Gastroesophageal sphincter (tissue), 4 donors: ENCODE data around the gene SEMA3A. TPM values are rescaled to one million over a fixed set of nuclear protein-coding genes. Genes with fewer than 3 reads are reported as not detected.

Experiments
- ATAC-seq: fragments of 150-250 bp; one replicate; pipeline ENCODE4 v1.9.1; 2016; ENCODE audit warnings: mild to moderate bottlenecking, moderate library complexity
- H3K27ac ChIP-seq, 4 donors: fragments of 200-600 bp; sonication (generic) in 3 of 4; 1 replicate in 3 of 4; 2 replicates in 1 of 4; pipeline ENCODE4 v1.5.1; 2016 to 2019
- H3K27me3 ChIP-seq: fragments of 200-600 bp; sonication (generic); one replicate; pipeline ENCODE4 v1.5.1; 2019
- H3K36me3 ChIP-seq, 2 donors: fragments of 200-600 bp; sonication (generic); one replicate each; pipeline ENCODE4 v1.5.1; 2019; ENCODE audit warnings: control low read depth in 1 of 2
- H3K4me1 ChIP-seq, 3 donors: fragments of 200-600 bp; sonication (generic); 1 replicate in 2 of 3; 2 replicates in 1 of 3; pipeline ENCODE4 v1.5.1; 2016 to 2019; ENCODE audit warnings: control low read depth in 2 of 3
- H3K4me3 ChIP-seq, 2 donors: fragments of 200-600 bp; sonication (generic); one replicate each; pipeline ENCODE4 v1.5.1; 2019; ENCODE audit warnings: mild to moderate bottlenecking in 1 of 2, moderate library complexity in 1 of 2
- H3K9me3 ChIP-seq, 3 donors: fragments of 200-600 bp; sonication (generic); one replicate each; pipeline ENCODE4 v1.5.1; 2017 to 2019; ENCODE audit warnings: control low read depth in 2 of 3
- EP300 ChIP-seq: sonication (generic); formaldehyde crosslinking; IDR thresholded peaks from one replicate; pipeline ENCODE4 v1.6.1; 2017; ENCODE audit warnings: antibody characterized with exemption, mild to moderate bottlenecking
- POLR2A ChIP-seq, 2 donors: fragments of 450-650 bp; IDR thresholded peaks; one replicate each; pipeline ENCODE4 v1.6.1; 2017; ENCODE audit warnings: antibody characterized with exemption in 2 of 2, mild to moderate bottlenecking in 2 of 2, moderate library complexity in 1 of 2
- POLR2AphosphoS5 ChIP-seq: sonication (generic); formaldehyde crosslinking; IDR thresholded peaks from one replicate; pipeline ENCODE4 v1.6.1; 2017; ENCODE audit warnings: antibody characterized with exemption
- WGBS, 2 donors: methylation state at CpG; one replicate each; pipeline ENCODE4 v1.1.5; 2018; ENCODE audit warnings: low coverage in 1 of 2; 5-methylcytosine and 5-hydroxymethylcytosine counted together
- total RNA-seq, 4 donors: library from RNA; depleted of rRNA; stranded (reverse); fragments of >200 nt; gene quantifications; one replicate each; pipeline ENCODE4 v1.1.0, GENCODE V29; 2016
- TF ChIP-seq, protein P1 (sequence below), 4 experiments: fragments of 200-600 bp in 2 of 4; fragments of 450-650 bp in 2 of 4; sonication (generic) in 1 of 4; IDR thresholded peaks; one replicate each; pipeline ENCODE4 v1.5.1; 2017 to 2019; ENCODE audit warnings: antibody characterized with exemption in 4 of 4, mild to moderate bottlenecking in 2 of 4, moderate library complexity in 2 of 4

Gene SEMA3A
- total RNA-seq, 4 donors from 2014 or later: 24.6 to 61.6 (median 33.0) TPM

DNA sequence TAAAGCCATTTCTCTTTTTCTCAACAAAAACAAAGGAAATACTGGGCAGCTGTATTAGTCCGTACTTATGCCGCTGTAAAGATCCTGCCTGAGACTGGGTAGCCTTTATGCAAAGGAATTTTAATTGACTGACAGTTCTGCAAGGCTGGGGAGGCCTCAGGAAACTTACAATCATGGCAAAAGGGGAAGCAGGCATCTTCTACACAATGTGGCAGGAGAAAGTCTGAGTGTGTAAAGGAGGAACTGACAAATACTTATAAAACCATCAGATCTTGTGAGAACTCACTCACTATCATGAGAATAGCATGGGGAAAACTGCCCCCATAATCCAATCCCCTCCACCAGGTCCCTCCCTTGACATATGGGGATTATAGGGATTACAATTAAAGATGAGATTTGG is 264.3 kb downstream of the SEMA3A start:
- TF ChIP-seq POLR2A (IDR thresholded peaks at IDR 0.05) (no peak), POLR2AphosphoS5 (no peak), EP300 (no peak)
- TF ChIP-seq, protein P1, sequence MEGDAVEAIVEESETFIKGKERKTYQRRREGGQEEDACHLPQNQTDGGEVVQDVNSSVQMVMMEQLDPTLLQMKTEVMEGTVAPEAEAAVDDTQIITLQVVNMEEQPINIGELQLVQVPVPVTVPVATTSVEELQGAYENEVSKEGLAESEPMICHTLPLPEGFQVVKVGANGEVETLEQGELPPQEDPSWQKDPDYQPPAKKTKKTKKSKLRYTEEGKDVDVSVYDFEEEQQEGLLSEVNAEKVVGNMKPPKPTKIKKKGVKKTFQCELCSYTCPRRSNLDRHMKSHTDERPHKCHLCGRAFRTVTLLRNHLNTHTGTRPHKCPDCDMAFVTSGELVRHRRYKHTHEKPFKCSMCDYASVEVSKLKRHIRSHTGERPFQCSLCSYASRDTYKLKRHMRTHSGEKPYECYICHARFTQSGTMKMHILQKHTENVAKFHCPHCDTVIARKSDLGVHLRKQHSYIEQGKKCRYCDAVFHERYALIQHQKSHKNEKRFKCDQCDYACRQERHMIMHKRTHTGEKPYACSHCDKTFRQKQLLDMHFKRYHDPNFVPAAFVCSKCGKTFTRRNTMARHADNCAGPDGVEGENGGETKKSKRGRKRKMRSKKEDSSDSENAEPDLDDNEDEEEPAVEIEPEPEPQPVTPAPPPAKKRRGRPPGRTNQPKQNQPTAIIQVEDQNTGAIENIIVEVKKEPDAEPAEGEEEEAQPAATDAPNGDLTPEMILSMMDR (IDR thresholded peaks at IDR 0.05): no peak
- Histone ChIP-seq H3K4me3 (no peak overlapping the region), H3K27me3 (no peaks in the 10 kb centered on the region), H3K36me3 (no peaks in the 10 kb centered on the region), H3K9me3 (no peaks in the 10 kb centered on the region), H3K4me1 (no peaks in the 10 kb centered on the region), H3K27ac (no peak overlapping the region)
- 79% methylated on average over 2 of the region's 2 CpGs; no CpG with 5 or more reads in 1 of the 2 donors for WGBS, 2 donors
- no peak for ATAC-seq

DNA sequence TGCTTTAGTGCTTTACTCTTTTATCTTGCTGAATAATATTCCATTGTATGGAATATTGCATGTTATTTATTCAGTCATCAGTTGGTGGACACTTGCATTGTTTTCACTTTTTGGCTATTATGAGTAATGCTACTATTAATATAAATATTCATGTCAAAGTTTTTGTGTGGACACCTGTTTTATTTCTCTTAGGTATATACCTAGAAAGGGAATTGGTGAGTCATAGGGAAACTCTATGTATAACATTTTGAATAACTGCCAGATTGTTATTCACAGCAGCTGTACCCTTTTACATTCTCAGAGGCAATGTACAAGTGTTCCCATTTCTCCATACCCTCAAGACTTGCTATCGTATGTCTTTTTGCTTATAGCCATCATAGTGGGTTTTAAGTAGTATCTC is 268.7 kb downstream of the SEMA3A start:
- ATAC-seq: no peak
- Histone ChIP-seq H3K4me3 (no peak overlapping the region), H3K27ac (no peak overlapping the region), H3K9me3 (no peaks in the 10 kb centered on the region), H3K27me3 (no peaks in the 10 kb centered on the region), H3K4me1 (no peaks in the 10 kb centered on the region), H3K36me3 (no peaks in the 10 kb centered on the region)
- 0 to 100% methylated on average over 1 of the region's 1 CpG for WGBS, 2 donors
- TF ChIP-seq POLR2AphosphoS5 (no peak), EP300 (no peak), POLR2A (IDR thresholded peaks at IDR 0.05) (no peak)
- TF ChIP-seq, protein P1 (IDR thresholded peaks at IDR 0.05): no peak

- no peak for TF ChIP-seq POLR2AphosphoS5
- TF ChIP-seq, protein P1 (IDR thresholded peaks at IDR 0.05): no peak
- no peak for TF ChIP-seq POLR2A (IDR thresholded peaks at IDR 0.05)
- TF ChIP-seq EP300: no peak
- Histone ChIP-seq H3K9me3 (no peaks in the 10 kb centered on the region), H3K4me3 (no peak overlapping the region), H3K27me3 (no peaks in the 10 kb centered on the region), H3K36me3 (no peaks in the 10 kb centered on the region), H3K4me1 (no peaks in the 10 kb centered on the region), H3K27ac (no peak overlapping the region)
- WGBS, 2 donors: 9 to 28% methylated on average over 4 of the region's 4 CpGs
- no peak for ATAC-seq
Measured at GRCh38 chr7:83921941-83922607, 272.5 kb downstream of the SEMA3A start.

GRCh38 chr7:83921271-83921940 is 273.2 kb downstream of the SEMA3A start:
- Histone ChIP-seq H3K36me3 (no peaks in the 10 kb centered on the region), H3K4me1 (no peaks in the 10 kb centered on the region), H3K27ac (no peak overlapping the region), H3K27me3 (no peaks in the 10 kb centered on the region), H3K9me3 (no peaks in the 10 kb centered on the region), H3K4me3 (no peak overlapping the region)
- 59 to 88% methylated on average over 1 of the region's 1 CpG for WGBS, 2 donors
- ATAC-seq: no peak
- no peak for TF ChIP-seq POLR2A (IDR thresholded peaks at IDR 0.05)
- TF ChIP-seq EP300: no peak
- no peak for TF ChIP-seq POLR2AphosphoS5
- TF ChIP-seq, protein P1 (IDR thresholded peaks at IDR 0.05): no peak

DNA sequence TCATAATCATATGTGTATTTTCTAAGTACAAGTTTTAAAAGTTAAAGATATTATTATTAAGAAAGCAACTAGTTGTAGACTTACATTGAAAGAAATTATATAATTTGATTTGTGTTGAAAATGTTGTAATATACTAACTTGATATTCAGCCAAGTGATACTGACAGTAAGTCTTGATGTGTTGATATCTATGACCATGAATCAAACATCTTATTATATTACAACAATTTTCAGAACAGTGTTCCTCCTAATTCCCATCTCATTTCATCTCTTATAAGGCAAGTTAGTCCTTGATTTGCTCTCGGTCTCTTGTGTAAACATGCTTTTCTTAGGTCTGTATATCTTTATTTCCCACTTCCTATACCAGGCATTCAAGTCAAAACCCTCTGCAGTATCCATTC is 276.4 kb downstream of the SEMA3A start:
- TF ChIP-seq EP300: no peak
- TF ChIP-seq POLR2AphosphoS5: no peak
- no peak for TF ChIP-seq POLR2A (IDR thresholded peaks at IDR 0.05)
- TF ChIP-seq, protein P1 (IDR thresholded peaks at IDR 0.05): no peak
- 50 to 60% methylated on average over 1 of the region's 1 CpG for WGBS, 2 donors
- Histone ChIP-seq H3K4me1 (no peaks in the 10 kb centered on the region), H3K27me3 (no peaks in the 10 kb centered on the region), H3K36me3 (no peaks in the 10 kb centered on the region), H3K4me3 (no peak overlapping the region), H3K9me3 (no peaks in the 10 kb centered on the region), H3K27ac (no peak overlapping the region)
- ATAC-seq: no peak
